ENCODE results near the gene BLM. TPM values are rescaled to one million over a fixed set of nuclear protein-coding genes. Genes with fewer than 3 reads are reported as not detected.
A peak's percentile ranks its signal among the peaks of the same experiment; 100 is the strongest.

Gene BLM
- total RNA-seq, 1 donor from 2014 or later, result 44.8 TPM

DNA sequence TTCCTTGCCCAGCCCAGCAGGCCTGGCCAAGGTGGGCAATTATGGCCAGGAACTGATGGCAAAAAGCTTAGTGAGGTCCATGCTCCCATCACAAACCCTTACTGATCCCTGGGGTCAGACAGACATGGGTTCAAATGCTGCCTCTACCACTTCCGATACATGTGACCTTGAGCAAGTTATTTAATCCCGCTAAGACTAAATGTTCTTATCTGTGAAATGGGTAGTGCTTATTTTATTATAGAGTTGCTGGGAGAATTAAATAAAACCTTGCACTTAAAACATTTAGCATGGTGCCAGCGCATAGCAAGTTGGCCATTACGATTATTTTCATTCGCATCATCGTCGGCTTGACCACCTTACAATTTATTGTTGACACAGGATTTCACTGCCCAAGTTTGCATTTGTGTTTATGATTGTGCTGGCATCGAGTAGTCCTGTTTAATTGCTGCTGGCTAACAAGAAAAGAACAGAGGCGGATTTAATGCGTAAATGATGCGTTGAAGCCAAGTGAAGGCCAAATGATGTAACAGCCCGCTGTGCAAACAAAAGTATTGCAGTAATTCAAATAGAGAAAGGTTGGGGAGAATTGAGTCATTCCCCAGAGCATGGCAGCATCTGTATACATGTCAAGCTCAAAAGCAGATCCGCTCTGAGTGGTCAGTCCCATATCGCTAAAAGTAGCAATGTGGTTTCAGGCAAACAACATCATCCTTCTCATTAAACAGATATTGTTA lies 144.0 kb downstream of the BLM start:
- no peaks in the 10 kb centered on the region for H3K27me3 Mint-ChIP-seq (ENCODE audit: low read depth)
- TF ChIP-seq, protein P1, sequence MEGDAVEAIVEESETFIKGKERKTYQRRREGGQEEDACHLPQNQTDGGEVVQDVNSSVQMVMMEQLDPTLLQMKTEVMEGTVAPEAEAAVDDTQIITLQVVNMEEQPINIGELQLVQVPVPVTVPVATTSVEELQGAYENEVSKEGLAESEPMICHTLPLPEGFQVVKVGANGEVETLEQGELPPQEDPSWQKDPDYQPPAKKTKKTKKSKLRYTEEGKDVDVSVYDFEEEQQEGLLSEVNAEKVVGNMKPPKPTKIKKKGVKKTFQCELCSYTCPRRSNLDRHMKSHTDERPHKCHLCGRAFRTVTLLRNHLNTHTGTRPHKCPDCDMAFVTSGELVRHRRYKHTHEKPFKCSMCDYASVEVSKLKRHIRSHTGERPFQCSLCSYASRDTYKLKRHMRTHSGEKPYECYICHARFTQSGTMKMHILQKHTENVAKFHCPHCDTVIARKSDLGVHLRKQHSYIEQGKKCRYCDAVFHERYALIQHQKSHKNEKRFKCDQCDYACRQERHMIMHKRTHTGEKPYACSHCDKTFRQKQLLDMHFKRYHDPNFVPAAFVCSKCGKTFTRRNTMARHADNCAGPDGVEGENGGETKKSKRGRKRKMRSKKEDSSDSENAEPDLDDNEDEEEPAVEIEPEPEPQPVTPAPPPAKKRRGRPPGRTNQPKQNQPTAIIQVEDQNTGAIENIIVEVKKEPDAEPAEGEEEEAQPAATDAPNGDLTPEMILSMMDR (conservative IDR thresholded peaks at IDR 0.05), result no peak
- H3K4me1 Mint-ChIP-seq, result peaks cover 4% of the 10 kb centered on the region
- no peak overlapping the region for H3K27ac Mint-ChIP-seq (ENCODE audit: unreplicated experiment)
- H3K4me3 Mint-ChIP-seq, result no peak overlapping the region
- H3K36me3 Mint-ChIP-seq (ENCODE audit: low read depth), result no peaks in the 10 kb centered on the region
- no peak for DNase-seq (ENCODE audit: low read depth, low spot score)
- no peaks in the 10 kb centered on the region for H3K9me3 Mint-ChIP-seq

DNA sequence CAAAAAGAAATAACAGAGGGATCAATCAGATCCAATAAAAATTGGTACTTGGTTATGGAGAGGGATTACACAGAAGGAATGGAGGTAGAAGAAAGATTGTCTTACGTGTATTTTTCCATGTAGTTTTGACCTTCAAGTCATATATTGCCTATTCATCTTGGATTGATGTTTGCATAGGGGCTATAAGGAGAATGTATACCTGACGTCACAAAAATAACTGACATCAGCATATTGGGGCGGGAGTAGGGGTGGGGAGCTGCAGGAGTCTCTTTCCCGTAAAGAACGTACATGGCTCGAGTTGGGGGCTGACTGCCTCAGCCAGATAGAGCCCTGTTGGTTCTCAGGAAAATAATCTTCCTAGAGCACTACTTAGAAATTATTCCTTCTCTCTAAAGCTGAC lies 145.3 kb downstream of the BLM start:
- Mint-ChIP-seq H3K9me3 (no peaks in the 10 kb centered on the region), H3K36me3 (ENCODE audit: low read depth) (no peaks in the 10 kb centered on the region), H3K4me3 (no peak overlapping the region), H3K4me1 (peaks cover 4% of the 10 kb centered on the region), H3K27ac (ENCODE audit: unreplicated experiment) (no peak overlapping the region), H3K27me3 (ENCODE audit: low read depth) (no peaks in the 10 kb centered on the region)
- DNase-seq (ENCODE audit: low read depth, low spot score), result no peak
- TF ChIP-seq, protein P1 (conservative IDR thresholded peaks at IDR 0.05), result no peak

DNA sequence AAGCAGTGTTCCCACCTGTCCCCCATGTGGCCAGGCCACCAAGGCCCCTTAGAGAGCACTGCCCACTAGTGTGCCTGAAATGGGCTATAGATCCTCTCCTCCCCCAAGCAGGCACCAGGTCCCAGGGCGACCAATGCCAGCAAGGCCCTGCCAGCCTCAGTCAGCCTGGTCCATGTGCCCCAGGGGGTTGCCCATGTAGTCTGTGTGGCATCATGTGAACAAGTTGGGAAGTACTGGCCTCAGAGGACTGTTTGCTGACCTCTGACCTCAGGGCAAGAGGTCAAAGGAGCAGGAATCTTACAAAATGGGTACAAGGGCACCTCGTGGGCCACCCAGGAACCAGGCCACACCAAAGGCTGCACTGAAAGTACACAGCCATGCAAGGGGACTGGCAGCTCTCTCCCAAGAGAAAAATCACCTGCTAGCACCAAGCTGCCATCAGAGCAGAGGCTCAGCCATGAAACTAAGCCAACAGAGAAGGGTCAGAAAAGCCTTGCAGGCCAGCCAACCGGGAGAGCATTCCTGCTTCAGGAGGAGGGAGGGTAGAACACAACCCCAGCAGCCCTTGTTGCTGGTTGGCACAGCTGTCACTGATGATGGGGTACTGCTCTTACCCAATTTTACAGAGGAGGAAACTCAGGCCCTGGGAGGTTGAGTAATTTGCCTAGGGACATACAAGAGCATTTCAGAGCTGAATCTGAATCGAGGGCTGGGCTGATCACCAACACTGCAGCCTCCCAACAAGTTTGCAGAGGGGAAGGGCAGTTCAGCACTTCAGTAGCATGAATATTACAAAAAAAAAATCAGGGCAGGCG lies 146.0 kb downstream of the BLM start:
- no peaks in the 10 kb centered on the region for H3K36me3 Mint-ChIP-seq (ENCODE audit: low read depth)
- no peaks in the 10 kb centered on the region for H3K9me3 Mint-ChIP-seq
- DNase-seq (ENCODE audit: low read depth, low spot score), result no peak
- TF ChIP-seq, protein P1 (conservative IDR thresholded peaks at IDR 0.05), result no peak
- no peaks in the 10 kb centered on the region for H3K27me3 Mint-ChIP-seq (ENCODE audit: low read depth)
- peak overlapping the region; percentile 41 for H3K4me3 Mint-ChIP-seq
- no peak overlapping the region for H3K27ac Mint-ChIP-seq (ENCODE audit: unreplicated experiment)
- peaks cover 8% of the 10 kb centered on the region for H3K4me1 Mint-ChIP-seq

DNA sequence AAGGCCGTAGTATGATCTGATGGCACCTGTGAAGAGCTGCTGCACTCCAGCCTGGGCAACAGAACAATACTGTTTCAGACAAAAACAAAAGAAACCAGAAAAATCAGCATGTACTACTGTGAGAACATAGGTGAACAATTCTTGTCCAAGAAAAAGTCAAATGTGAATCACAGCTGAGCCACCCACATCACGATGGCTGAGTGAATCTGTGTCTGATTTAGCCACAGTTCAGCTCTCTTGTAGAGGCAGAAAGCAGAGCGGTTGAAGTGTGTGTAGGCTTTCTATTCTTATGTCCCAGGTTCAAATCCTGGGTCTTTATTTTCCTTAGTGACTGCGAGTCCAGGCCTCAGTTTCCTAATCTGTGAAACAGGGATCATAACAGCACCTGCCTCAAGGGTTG lies 146.8 kb downstream of the BLM start:
- TF ChIP-seq, protein P1 (conservative IDR thresholded peaks at IDR 0.05), result no peak

DNA sequence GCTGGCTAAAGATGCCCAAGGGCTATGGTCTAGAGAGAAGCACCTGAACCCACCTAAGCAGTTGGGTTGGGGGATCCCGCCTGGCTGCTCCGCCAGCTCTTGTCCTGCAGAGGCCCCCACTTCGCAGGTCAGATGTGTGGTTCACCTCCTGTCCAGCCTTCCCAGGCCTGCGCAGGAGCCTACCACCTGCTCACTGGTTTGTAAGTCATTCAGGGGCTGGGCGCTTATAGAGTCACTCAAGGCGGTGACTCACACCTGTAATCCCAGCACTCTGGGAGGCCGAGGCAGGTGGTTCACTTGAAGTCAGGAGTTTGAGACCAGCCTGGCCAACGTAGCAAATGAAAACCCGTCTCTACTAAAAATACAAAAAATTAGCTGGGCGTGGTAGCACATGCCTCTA lies 147.4 kb downstream of the BLM start:
- Mint-ChIP-seq H3K4me1 (peaks cover 21% of the 10 kb centered on the region), H3K9me3 (no peaks in the 10 kb centered on the region)
- no peak for DNase-seq (ENCODE audit: low read depth, low spot score)

More for the DNA sequence above, 146.8 kb downstream of the BLM start:
- Mint-ChIP-seq H3K36me3 (ENCODE audit: low read depth) (no peaks in the 10 kb centered on the region), H3K27me3 (ENCODE audit: low read depth) (no peaks in the 10 kb centered on the region), H3K4me1 (peaks cover 16% of the 10 kb centered on the region), H3K4me3 (peak overlapping the region; percentile 41), H3K27ac (ENCODE audit: unreplicated experiment) (no peak overlapping the region), H3K9me3 (no peaks in the 10 kb centered on the region)
- no peak for DNase-seq (ENCODE audit: low read depth, low spot score)

More for the DNA sequence above, 147.4 kb downstream of the BLM start:
- Mint-ChIP-seq H3K4me3 (no peak overlapping the region), H3K27ac (ENCODE audit: unreplicated experiment) (no peak overlapping the region), H3K27me3 (ENCODE audit: low read depth) (no peaks in the 10 kb centered on the region), H3K36me3 (ENCODE audit: low read depth) (no peaks in the 10 kb centered on the region)
- TF ChIP-seq, protein P1 (conservative IDR thresholded peaks at IDR 0.05), result no peak

Measured in neural crest cell (in vitro differentiated cells).